Heart left ventricle (tissue), 13 donors: ENCODE results near the gene PKNOX1.
"Not testable (repeated sequence)": the region's sequence is repeated elsewhere in the genome, so short reads cannot be mapped to it uniquely, and the experiment has no call there.

ENCODE experiments used
- CTCF ChIP-seq, 12 donors: fragments of 200-600 bp; sonication (generic) in 4 of 12; IDR thresholded peaks; one replicate each; pipeline versions ENCODE4 v1.5.0 to v1.8.0; 2018 to 2022; ENCODE audit warnings: antibody characterized with exemption in 12 of 12, mild to moderate bottlenecking in 5 of 12
- POLR2A ChIP-seq, 2 donors: fragments of 450-650 bp; IDR thresholded peaks; one replicate each; pipeline ENCODE4 v1.6.1; 2017; ENCODE audit warnings: antibody characterized with exemption in 2 of 2, mild to moderate bottlenecking in 2 of 2, moderate library complexity in 2 of 2
- donor health status: ischemic (EF 13 %, LVEDD 7.1; RV severe dilation, severe dysfunction).
- donor health status: DM: no; HTN: yes; CAD: no.
- donor health status: DM: no; HTN: no; CAD: no.
- donor health status: ischemic (EF 25% LVEDD 6.9; RV normal size, moderate dysfunction).
- donor health status: ischemic (EF 25% LVEDD 5.7; RV mildly dilated, moderate dysfunction).
- donor health status: ischemic (EF 35%, LVEDD 5.7; RV mildly dilated, moderate dysfunction).
- donor health status: nonischemic (EF 11% LVEDD 7.7; RV severe dilation, severe dysfunction).
- donor health status: DM: yes; HTN: yes; CAD: no.
- donor health status: PGD.
- donor health status: ischemic (EF 29% LVEDD 5.4; RV normal size, mild dysfunction).
- donor health status: nonischemic (EF 23%, LVEDD 6.1; RV moderate dilation, normal function).

GRCh38 chr21:42997983-42998382 lies 23.6 kb downstream of the PKNOX1 start:
- TF ChIP-seq CTCF, POLR2A (IDR thresholded peaks at IDR 0.05): not testable (repeated sequence)
